ENCODE data around the gene TMEM140.

TMEM140 gene

GRCh38 chr7:135174941-135175340, 27.1 kb downstream of the TMEM140 start:
- no peak for DNase-seq (ENCODE audit: low spot score)

DNA sequence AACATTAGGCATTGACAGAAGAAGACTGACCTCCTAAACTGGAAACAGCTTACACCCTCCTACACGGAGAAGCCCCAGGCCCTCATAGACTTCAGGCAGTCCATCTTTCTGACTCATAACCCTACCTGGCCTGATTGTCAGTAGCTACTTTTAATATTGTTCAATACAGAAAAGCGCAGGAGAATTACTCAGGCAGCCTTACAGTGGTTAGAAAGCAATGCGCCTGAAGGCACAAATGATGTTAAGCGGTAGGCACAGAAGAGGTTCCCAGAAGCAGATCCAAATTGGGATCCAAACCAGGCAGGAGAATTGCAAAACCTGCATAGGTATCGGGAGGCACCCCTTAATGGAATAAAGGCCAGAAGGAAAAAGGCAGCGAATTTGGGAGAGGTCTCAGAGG, 28.1 kb downstream of the TMEM140 start:
- no peak for DNase-seq (ENCODE audit: low spot score)

DNA sequence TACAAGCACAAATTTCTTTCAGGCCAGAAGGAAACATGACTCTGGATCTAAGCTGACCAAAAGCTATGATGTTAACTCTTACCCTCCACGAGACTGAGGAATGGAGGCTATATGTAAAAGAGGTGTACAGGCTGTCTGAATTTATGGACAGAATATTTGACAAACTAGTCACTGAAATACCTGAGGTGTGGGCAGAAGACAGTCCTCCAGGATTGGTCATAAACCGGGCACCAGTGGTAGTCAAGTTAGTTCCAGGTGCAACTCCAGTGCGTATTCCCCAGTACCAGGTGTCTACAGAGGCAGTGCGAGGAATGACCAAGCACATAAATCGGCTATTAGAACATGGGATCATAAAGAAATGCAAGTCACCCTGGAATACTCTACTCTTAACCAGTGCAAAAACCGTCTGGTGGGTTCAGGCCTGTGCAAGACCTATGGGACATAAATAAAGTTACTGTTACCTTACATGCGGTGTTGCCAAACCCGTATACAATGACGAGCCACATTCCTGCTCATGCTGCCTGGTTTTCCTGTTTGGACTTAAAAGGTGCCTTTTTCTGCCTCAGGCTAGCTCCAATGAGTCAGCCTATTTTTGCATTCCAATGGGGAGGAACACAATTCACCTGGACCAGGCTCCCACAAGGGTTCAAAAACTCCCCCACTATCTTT, 29.3 kb downstream of the TMEM140 start:
- no peak for DNase-seq (ENCODE audit: low spot score)

GRCh38 chr7:135178364-135178763, 30.5 kb downstream of the TMEM140 start:
- no peak for DNase-seq (ENCODE audit: low spot score)

DNA sequence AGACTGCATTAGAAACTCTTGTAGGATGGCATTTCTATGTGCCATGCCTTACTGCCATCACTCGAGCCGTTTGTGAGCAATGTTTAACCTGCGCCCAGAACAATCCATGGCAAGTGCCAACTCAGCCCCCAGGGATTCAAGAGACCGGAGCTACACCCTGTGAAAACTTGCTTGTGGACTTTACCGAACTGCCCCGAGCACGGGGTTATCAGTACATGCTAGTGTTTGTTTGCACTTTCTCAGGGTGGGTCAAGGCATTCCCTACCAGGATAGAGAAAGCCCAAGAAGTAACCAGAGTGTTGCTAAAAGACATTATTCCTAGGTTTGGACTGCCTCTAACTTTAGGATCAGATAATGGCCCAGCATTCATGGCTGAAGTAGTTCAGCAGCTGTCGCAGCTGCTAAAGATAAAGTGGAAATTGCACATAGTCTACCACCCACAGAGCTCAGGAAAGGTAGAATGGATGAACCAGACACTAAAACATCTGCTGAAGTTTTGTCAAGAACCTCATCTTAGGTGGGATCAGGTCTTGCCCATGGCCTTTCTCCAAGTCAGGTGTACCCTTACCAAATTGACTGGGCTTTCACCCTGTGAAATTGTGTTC, 31.6 kb downstream of the TMEM140 start:
- no peak for DNase-seq (ENCODE audit: low spot score)

GRCh38 chr7:135180122-135180521, 32.2 kb downstream of the TMEM140 start:
- no peak for DNase-seq (ENCODE audit: low spot score)

DNA sequence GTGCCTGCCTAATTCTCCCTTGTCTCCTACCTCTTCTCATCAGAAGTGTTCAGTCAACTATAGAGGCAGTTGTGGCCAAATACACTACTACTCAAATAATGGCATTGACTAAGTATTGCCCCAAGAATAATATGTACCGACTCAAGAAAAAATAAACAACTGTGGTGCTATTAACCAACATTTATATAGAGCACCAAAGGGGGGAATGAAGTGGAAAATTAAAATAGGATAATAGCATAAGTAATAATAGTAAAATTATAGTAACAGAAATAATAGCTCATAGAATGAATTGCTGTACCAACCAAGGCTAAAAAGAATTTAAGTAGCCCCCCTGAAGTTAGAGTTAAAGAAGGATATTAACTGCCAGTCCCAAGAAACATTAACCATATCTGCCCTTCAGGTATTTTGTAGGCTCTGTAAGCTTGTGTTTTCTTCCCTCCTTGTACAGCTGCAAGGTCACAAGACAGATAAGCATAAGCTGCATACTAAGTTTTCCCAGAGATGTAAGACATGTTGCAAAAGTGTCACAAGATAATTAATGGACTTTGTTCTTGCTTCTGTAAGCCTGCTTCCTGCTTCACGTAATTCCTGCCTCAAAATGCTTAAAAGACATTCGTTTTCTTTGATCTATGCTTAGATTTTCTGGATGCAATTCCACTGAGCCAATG, 33.5 kb downstream of the TMEM140 start:
- no peak for DNase-seq (ENCODE audit: low spot score)

GRCh38 chr7:135181929-135182678, 34.2 kb downstream of the TMEM140 start:
- no peak for DNase-seq (ENCODE audit: low spot score)

- DNase-seq (ENCODE audit: low spot score): no peak
These were observed 35.6 kb downstream of the TMEM140 start for GRCh38 chr7:135183478-135183877.

- no peak for DNase-seq (ENCODE audit: low spot score)
These were observed 36.5 kb downstream of the TMEM140 start for GRCh38 chr7:135184254-135184841.

- DNase-seq (ENCODE audit: low spot score): no peak
These were observed 37.8 kb downstream of the TMEM140 start for GRCh38 chr7:135185471-135186260.

DNA sequence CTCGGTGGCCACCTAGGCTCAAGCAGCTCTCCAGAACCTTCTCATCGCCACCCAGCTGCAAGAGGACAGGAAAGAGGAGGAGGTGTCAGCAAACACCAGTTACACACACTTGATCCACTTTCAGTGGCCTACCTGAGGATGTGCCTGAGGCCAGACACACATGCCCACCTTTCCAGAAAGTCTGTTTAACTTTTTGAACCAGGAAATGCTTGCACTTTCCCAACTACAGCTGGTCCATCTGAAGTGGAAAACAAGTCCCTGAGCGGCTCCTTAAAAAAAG, 38.3 kb downstream of the TMEM140 start:
- no peak for DNase-seq (ENCODE audit: low spot score)

- DNase-seq (ENCODE audit: low spot score): no peak
These were observed 39.0 kb downstream of the TMEM140 start for GRCh38 chr7:135186841-135187253.

GRCh38 chr7:135188298-135188984, 40.6 kb downstream of the TMEM140 start:
- no peak for DNase-seq (ENCODE audit: low spot score)

DNA sequence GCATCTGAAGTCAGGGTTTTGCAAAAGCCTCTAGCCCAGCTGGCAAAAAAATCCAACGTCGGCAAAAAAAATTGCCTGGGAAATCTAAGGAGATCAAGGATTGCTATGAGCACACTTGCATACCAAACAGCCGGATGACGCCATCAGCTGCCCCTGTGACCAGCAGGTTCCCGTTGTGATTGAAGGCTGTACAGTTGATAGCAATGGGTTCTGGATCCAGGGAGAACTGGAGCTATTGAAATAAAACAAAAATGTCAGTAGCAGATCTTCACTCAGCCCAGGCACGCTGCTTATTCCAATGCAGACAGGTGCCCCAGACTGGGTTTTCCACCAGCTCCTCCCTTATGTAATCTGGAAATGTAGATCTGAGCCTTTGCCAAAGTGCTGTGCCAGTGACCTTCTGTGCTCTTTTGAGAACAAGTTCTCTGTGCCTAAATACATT, 41.4 kb downstream of the TMEM140 start:
- no peak for DNase-seq (ENCODE audit: low spot score)

- DNase-seq (ENCODE audit: low spot score): no peak
These were observed 42.1 kb downstream of the TMEM140 start for GRCh38 chr7:135189961-135190360.

DNA sequence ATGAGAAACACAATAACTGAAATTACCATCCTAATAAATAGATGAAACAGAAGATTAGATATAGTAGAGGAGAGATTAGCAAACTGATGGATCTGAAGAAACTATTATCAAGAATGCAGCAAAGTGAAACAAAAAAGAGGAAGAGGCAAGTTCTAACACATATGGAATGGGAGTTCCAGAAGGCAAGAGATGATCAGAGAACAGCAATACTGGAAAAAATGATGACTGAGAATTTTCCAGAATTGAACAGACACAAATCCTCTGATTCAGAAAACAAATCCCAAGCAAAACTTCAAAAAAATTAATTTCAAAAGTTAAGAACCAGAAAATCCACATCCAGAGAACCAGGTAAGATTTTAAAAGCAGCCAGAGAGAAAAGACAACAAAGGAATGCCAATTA, 42.8 kb downstream of the TMEM140 start:
- DNase-seq (ENCODE audit: low spot score): no peak

DNA sequence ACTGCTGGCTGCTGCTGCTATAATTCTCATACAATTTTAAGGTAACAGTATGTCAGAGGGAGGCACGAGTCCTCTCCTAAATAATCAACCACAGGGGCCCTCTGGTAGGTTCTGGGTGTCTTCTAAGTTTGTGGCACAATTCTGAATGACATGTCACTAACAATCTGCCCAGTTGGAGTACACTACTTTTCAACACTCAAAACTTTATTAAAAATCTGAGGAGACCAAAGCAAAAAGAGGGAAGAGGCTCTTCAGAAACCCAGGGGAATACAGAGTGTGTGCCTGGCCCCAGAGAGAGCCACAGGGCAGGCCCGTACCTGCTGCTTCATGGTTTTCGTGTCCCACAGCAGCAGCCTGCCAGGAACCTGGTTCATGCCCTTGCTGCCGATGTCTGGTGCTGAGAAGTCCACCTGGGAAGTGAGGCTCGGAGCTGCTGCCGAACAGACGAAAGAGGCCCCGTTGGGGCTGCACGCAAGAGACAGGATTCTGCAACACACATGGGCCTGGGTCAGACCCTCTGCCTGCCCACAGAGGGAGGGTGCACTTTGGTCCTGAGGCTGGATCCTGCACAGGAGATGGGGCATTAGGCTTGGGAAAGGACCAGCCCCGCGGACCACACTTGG, 45.2 kb downstream of the TMEM140 start:
- no peak for DNase-seq (ENCODE audit: low spot score)

- peak; percentile 88 for DNase-seq (ENCODE audit: low spot score)
These were observed 45.8 kb downstream of the TMEM140 start for GRCh38 chr7:135193615-135194081.

DNA sequence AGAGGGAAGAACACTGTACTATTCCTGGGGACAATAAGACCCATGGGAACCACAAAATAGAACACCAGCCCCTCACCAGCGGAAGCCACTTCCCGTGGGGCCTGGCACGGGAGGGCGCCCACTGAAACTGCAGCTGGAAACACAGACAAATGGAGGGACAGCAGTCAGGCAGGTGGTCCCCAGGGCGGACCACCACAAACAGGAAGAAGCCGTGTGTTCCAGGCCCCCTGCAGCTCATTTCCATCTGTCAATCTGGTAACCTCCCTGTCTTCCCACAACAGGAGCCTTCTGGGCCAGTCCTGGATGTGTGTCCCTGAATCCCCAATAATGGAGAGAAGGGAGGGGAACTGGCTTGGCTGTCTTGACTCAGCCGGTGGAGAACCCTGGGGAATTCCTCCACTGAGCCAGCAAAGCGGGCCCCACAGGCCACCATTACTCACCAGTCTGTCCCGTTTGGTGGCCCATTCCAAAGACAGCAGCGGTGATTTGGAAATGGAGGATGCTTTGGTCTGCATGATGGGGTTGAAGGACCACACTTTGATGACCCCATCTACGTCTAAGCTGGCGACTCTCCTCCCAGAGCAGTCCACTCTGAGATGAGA, 46.7 kb downstream of the TMEM140 start:
- DNase-seq (ENCODE audit: low spot score): no peak
